Bronchial epithelial cell (primary cell): ENCODE results near the gene MYH10. TPM values are rescaled to one million over a fixed set of nuclear protein-coding genes. Genes with fewer than 3 reads are reported as not detected.

ENCODE experiments used
- DNase-seq: peaks from one replicate; pipeline ENCODE4 v3.0.0-alpha.2; 2010; ENCODE audit warnings: low read depth
- FAIRE-seq: peaks from 2 replicates; lab custom pipeline; 2011; peaks lifted over from hg19 to GRCh38; lab: Jason Lieb, UNC
- H3K27me3 ChIP-seq: 2 replicates; pipeline ENCODE4 v1.5.1; 2011; ENCODE audit warnings: low read length; ENCODE audit not compliant: control insufficient read depth, insufficient read depth
- H3K36me3 ChIP-seq: 2 replicates; pipeline ENCODE4 v1.5.1; 2011; ENCODE audit warnings: low read length; ENCODE audit not compliant: control insufficient read depth, insufficient read depth
- H3K4me3 ChIP-seq: 2 replicates; pipeline ENCODE4 v1.5.1; 2011; ENCODE audit warnings: mild to moderate bottlenecking, low read depth, low read length, control low read depth
- CTCF ChIP-seq: IDR thresholded peaks from 2 replicates; pipeline ENCODE4 v1.5.1; 2011; ENCODE audit warnings: mild to moderate bottlenecking, moderate library complexity, low read length, control low read depth, inconsistent platforms; ENCODE audit not compliant: insufficient read depth, severe bottlenecking
- total RNA-seq: library from RNA; depleted of rRNA; stranded (reverse); fragments of >200 nt; gene quantifications from 2 replicates; pipeline ENCODE4 v1.2.1, GENCODE V29; 2014

The MYH10 gene
- total RNA-seq, 1 donor from 2014 or later, result 31.6 TPM

- Histone ChIP-seq H3K36me3 (peaks cover 15% of the 10 kb centered on the region), H3K27me3 (no peaks in the 10 kb centered on the region), H3K4me3 (no peak overlapping the region)
- FAIRE-seq (no peak), DNase-seq (no peak)
- TF ChIP-seq CTCF, result no peak
Measured at GRCh38 chr17:8484465-8484864, 146.1 kb downstream of the MYH10 start.

GRCh38 chr17:8482546-8482945 is 148.0 kb downstream of the MYH10 start:
- Histone ChIP-seq H3K27me3 (no peaks in the 10 kb centered on the region), H3K36me3 (peaks cover 16% of the 10 kb centered on the region), H3K4me3 (no peak overlapping the region)
- no peak for TF ChIP-seq CTCF
- FAIRE-seq, result no peak
- no peak for DNase-seq

GRCh38 chr17:8481703-8482102 is 148.8 kb downstream of the MYH10 start:
- peaks cover 15% of the 10 kb centered on the region for H3K36me3 ChIP-seq
- H3K4me3 ChIP-seq, result no peak overlapping the region
- H3K27me3 ChIP-seq, result no peaks in the 10 kb centered on the region
- FAIRE-seq (no peak), DNase-seq (no peak)
- TF ChIP-seq CTCF, result no peak

GRCh38 chr17:8481089-8481488 is 149.4 kb downstream of the MYH10 start:
- TF ChIP-seq CTCF, result no peak
- Histone ChIP-seq H3K36me3 (peaks cover 17% of the 10 kb centered on the region), H3K4me3 (no peak overlapping the region), H3K27me3 (no peaks in the 10 kb centered on the region)
- no peak for DNase-seq
- no peak for FAIRE-seq

GRCh38 chr17:8480011-8480976 is 150.2 kb downstream of the MYH10 start:
- DNase-seq, result no peak
- H3K4me3 ChIP-seq, result no peak overlapping the region
- FAIRE-seq, result no peak
- H3K36me3 ChIP-seq, result peaks cover 21% of the 10 kb centered on the region
- TF ChIP-seq CTCF, result no peak
- no peaks in the 10 kb centered on the region for H3K27me3 ChIP-seq
